ENCODE results near the gene PPP6R2. TPM values are rescaled to one million over a fixed set of nuclear protein-coding genes. Genes with fewer than 3 reads are reported as not detected.

PPP6R2 gene
- polyA plus RNA-seq, 1 donor (not counting 4 experiments of a cell fraction or from before 2014, with no cell fraction given): 19.8 TPM

DNA sequence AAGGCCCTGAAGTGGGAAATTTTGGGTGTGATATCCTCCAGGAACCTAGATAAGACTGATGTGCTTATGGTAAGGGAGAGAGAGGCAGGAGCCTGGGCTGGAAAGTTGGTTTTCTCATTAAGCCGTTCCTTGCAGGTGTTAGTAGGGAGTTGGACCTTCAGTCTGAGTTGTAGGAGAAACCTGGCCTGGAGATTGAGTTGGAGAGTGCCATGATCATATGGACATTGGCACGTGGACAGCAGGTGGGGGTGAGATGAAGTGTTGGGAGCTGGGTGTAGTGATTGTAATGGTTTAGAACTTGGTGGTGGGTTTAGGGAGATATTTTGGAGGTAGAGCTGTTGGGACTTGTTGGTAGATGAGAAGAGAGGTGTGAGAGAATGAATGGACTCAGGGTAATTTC is 4.9 kb downstream of the PPP6R2 start:
- dilution Hi-C loops (cut with MboI; ENCODE audit: extremely low pct_ligation_motif_present, low sequenced_read_pairs): no loop called here
- no peak for FAIRE-seq
- peaks cover 39% of the 10 kb centered on the region for H3K79me2 ChIP-seq (ENCODE audit: control insufficient read depth, insufficient read depth, low read length)

DNA sequence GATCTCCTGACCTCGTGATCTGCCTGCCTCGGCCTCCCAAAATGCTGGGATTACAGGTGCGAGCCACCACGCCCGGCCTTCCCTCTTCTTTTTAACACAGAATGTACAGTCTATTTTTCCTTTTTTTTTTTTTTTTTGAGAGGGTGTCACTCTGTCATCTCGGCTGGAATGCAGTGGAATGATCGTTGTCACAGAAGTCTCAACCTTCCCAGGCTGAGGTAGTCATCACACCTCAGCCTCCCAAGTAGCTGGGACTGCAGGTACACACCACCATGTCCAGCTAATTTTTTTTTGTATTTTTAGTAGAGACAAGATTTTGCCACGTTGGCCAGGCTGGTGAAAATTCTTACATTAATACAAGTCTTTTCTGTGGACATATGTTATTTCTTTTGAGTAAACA is 13.1 kb downstream of the PPP6R2 start:
- peaks cover 5% of the 10 kb centered on the region for H4K20me1 ChIP-seq (ENCODE audit: control insufficient read depth, extremely low read depth, insufficient read depth, low read length)
- H3K9me3 ChIP-seq (ENCODE audit: control insufficient read depth, low read depth, low read length): no peaks in the 10 kb centered on the region
- H3K4me2 ChIP-seq (ENCODE audit: control insufficient read depth, extremely low read depth, insufficient read depth, low read depth, low read length): no peak overlapping the region
- H3K79me2 ChIP-seq (ENCODE audit: control insufficient read depth, insufficient read depth, low read length): peaks cover 44% of the 10 kb centered on the region
- no peak overlapping the region for H3K9ac ChIP-seq (ENCODE audit: control insufficient read depth, extremely low read depth, insufficient read depth, low read length)
- FAIRE-seq: no peak
- no peak for DNase-seq (ENCODE audit: low read depth, low spot score)
- no peaks in the 10 kb centered on the region for H3K27me3 ChIP-seq (ENCODE audit: control insufficient read depth, extremely low read depth, insufficient read depth, low read length)
- no peak overlapping the region for H2AFZ ChIP-seq (ENCODE audit: control insufficient read depth, low read length)
- no peaks in the 10 kb centered on the region for H3K4me1 ChIP-seq (ENCODE audit: control insufficient read depth, extremely low read depth, insufficient read depth, low read length)
- peaks cover 2% of the 10 kb centered on the region for H3K9me1 ChIP-seq (ENCODE audit: control insufficient read depth, extremely low read depth, insufficient read depth, low read length)
- peaks cover 4 to 5% of the 10 kb centered on the region in 2 experiments for H3K36me3 ChIP-seq (ENCODE audit: control insufficient read depth in 2 of 2, extremely low read depth in 1 of 2, insufficient read depth in 2 of 2, low read length in 2 of 2)
- no peak overlapping the region for H3K27ac ChIP-seq (ENCODE audit: control insufficient read depth, insufficient read depth, low read length)
- H3K4me3 ChIP-seq (ENCODE audit: control insufficient read depth in 2 of 3, extremely low read depth in 1 of 3, insufficient read depth in 2 of 3, low read depth in 1 of 3, low read length in 3 of 3): no peak overlapping the region
- TF ChIP-seq EZH2 (IDR thresholded peaks at IDR 0.05; ENCODE audit: low read length): no peak
- no peak for TF ChIP-seq CTCF (optimal IDR thresholded peaks at IDR 0.05 in 1 of 3, IDR thresholded peaks at IDR 0.05 in 1 of 3, conservative IDR thresholded peaks at IDR 0.05 in 1 of 3; ENCODE audit: extremely low read depth in 1 of 3, insufficient read depth in 2 of 3, low read length in 3 of 3)
- dilution Hi-C loops (cut with MboI; ENCODE audit: extremely low pct_ligation_motif_present, low sequenced_read_pairs): no loop called here

More for the DNA sequence above, 4.9 kb downstream of the PPP6R2 start:
- Histone ChIP-seq H3K9ac (ENCODE audit: control insufficient read depth, extremely low read depth, insufficient read depth, low read length) (no peak overlapping the region), H3K4me2 (ENCODE audit: control insufficient read depth, extremely low read depth, insufficient read depth, low read depth, low read length) (no peak overlapping the region), H4K20me1 (ENCODE audit: control insufficient read depth, extremely low read depth, insufficient read depth, low read length) (no peaks in the 10 kb centered on the region), H3K9me3 (ENCODE audit: control insufficient read depth, low read depth, low read length) (no peaks in the 10 kb centered on the region), H3K27ac (ENCODE audit: control insufficient read depth, insufficient read depth, low read length) (no peak overlapping the region), H3K36me3 (ENCODE audit: control insufficient read depth in 2 of 2, extremely low read depth in 1 of 2, insufficient read depth in 2 of 2, low read length in 2 of 2) (peaks cover 0 to 7% of the 10 kb centered on the region in 2 experiments), H3K4me1 (ENCODE audit: control insufficient read depth, extremely low read depth, insufficient read depth, low read length) (peaks cover 5% of the 10 kb centered on the region), H3K9me1 (ENCODE audit: control insufficient read depth, extremely low read depth, insufficient read depth, low read length) (no peaks in the 10 kb centered on the region), H3K4me3 (ENCODE audit: control insufficient read depth in 2 of 3, extremely low read depth in 1 of 3, insufficient read depth in 2 of 3, low read depth in 1 of 3, low read length in 3 of 3) (no peak overlapping the region), H2AFZ (ENCODE audit: control insufficient read depth, low read length) (no peak overlapping the region), H3K27me3 (ENCODE audit: control insufficient read depth, extremely low read depth, insufficient read depth, low read length) (no peaks in the 10 kb centered on the region)
- no peak for TF ChIP-seq CTCF (optimal IDR thresholded peaks at IDR 0.05 in 1 of 3, IDR thresholded peaks at IDR 0.05 in 1 of 3, conservative IDR thresholded peaks at IDR 0.05 in 1 of 3; ENCODE audit: extremely low read depth in 1 of 3, insufficient read depth in 2 of 3, low read length in 3 of 3)
- TF ChIP-seq EZH2 (IDR thresholded peaks at IDR 0.05; ENCODE audit: low read length): no peak
- no peak for DNase-seq (ENCODE audit: low read depth, low spot score)

Data from keratinocyte (primary cell).